ENCODE measurements around the gene NFIX. TPM values are rescaled to one million over a fixed set of nuclear protein-coding genes. Genes with fewer than 3 reads are reported as not detected.

NFIX gene
- total RNA-seq, 2 donors from 2014 or later: 16.9 to 26.7 TPM

DNA sequence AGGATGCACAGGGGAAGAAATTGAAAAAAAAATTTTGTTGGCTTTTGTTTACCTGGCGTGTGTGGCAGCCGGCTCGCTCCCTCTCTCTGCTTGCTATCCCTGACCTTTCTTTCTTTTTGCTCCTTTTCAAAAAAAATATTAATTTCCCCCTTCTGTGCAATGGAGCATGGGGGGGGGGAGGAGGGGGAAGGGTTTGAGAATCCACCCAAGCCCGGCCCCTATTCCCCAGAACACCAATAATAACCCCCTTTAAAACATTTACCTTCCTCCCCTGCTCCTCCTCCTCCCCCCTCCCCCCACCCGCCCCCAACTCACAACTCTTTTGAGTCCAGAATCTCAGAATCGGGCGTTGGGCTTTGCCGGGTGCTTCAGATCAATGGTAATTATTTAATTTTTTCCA is 28.4 kb downstream of the NFIX start:
- ATAC-seq (no peak), DNase-seq (no peak)
- no peaks in the 10 kb centered on the region for H3K9me3 ChIP-seq
- no peak for TF ChIP-seq POLR2A (IDR thresholded peaks at IDR 0.05)
- TF ChIP-seq, protein P1, sequence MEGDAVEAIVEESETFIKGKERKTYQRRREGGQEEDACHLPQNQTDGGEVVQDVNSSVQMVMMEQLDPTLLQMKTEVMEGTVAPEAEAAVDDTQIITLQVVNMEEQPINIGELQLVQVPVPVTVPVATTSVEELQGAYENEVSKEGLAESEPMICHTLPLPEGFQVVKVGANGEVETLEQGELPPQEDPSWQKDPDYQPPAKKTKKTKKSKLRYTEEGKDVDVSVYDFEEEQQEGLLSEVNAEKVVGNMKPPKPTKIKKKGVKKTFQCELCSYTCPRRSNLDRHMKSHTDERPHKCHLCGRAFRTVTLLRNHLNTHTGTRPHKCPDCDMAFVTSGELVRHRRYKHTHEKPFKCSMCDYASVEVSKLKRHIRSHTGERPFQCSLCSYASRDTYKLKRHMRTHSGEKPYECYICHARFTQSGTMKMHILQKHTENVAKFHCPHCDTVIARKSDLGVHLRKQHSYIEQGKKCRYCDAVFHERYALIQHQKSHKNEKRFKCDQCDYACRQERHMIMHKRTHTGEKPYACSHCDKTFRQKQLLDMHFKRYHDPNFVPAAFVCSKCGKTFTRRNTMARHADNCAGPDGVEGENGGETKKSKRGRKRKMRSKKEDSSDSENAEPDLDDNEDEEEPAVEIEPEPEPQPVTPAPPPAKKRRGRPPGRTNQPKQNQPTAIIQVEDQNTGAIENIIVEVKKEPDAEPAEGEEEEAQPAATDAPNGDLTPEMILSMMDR (IDR thresholded peaks at IDR 0.05): no peak
- H3K4me1 ChIP-seq: peaks cover 64% of the 10 kb centered on the region
- intact Hi-C loops (cut with DNase I): no loop called here
- H3K27me3 ChIP-seq: no peaks in the 10 kb centered on the region
- 24% methylated on average over 8 of the region's 8 CpGs for WGBS, 2 donors
- no peaks in the 10 kb centered on the region for H3K36me3 ChIP-seq (replicated peaks in 1 of 2; ENCODE audit: insufficient read depth in 1 of 2, low read depth in 2 of 2)
- no peak overlapping the region for H3K4me3 ChIP-seq
- peak overlapping the region in 3 of 4 donors; percentile 76 to 90 (median 87) for H3K27ac ChIP-seq

DNA sequence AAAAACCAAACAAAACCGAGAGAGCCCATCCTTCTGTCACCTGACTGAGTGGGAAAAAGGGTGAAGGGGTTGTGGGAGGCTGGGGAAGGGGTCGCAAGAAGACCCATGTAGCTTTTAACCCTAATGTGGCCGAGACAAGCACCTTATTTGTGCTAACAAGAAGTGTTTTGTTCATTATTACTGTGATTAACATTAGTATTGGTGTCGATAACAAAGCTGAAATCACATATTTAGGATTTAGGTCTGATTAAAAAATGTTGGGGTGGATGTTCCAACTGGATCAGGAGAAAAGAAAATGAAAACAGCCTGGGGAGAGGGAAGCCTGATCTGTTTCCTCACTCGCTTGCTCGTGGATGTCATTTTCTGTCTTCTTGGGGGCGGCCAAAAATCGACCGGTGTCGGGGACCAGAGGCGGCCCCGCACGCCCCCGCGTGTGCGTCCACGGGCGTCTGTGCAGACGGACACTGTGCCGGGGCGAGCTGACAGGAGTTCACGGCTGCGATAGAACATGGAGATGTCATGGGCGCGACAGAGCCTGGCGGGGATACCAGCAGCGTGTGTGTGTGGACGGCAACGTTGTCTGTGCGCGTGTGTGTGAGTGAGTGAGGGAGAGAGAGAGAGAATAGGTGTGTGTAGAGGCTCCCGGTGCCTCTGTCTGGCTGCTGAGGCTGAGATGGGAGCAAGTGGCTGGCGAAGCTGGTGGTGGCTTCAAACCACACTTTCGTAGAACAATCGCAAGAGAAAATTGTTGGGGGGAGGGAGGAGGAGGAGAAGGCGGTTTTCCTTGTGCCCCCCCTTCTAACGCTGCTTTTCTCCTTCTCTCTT is 29.1 kb downstream of the NFIX start:
- WGBS, 2 donors: 49 to 63% methylated on average over 37 of the region's 37 CpGs

GRCh38 chr19:13024951-13025697 is 29.8 kb downstream of the NFIX start:
- 74 to 84% methylated on average over 39 to 46 of the region's 48 CpGs for WGBS, 2 donors
- no peak overlapping the region for H3K4me3 ChIP-seq
- H3K27me3 ChIP-seq: no peaks in the 10 kb centered on the region
- DNase-seq (no peak), ATAC-seq (no peak)
- TF ChIP-seq, protein P1 (IDR thresholded peaks at IDR 0.05): no peak
- no peak for TF ChIP-seq POLR2A (IDR thresholded peaks at IDR 0.05)
- H3K9me3 ChIP-seq: no peaks in the 10 kb centered on the region
- peak overlapping the region in 3 of 4 donors; percentile 64 to 84 (median 79) for H3K27ac ChIP-seq
- peaks cover 64% of the 10 kb centered on the region for H3K4me1 ChIP-seq
- H3K36me3 ChIP-seq (replicated peaks in 1 of 2; ENCODE audit: insufficient read depth in 1 of 2, low read depth in 2 of 2): no peaks in the 10 kb centered on the region
- intact Hi-C loops (cut with DNase I): no loop called here

More for the DNA sequence above, 29.1 kb downstream of the NFIX start:
- Histone ChIP-seq H3K36me3 (replicated peaks in 1 of 2; ENCODE audit: insufficient read depth in 1 of 2, low read depth in 2 of 2) (no peaks in the 10 kb centered on the region), H3K4me1 (peaks cover 64% of the 10 kb centered on the region), H3K27ac (peak overlapping the region in 1 of 4 donors; percentile 90), H3K27me3 (no peaks in the 10 kb centered on the region), H3K4me3 (no peak overlapping the region), H3K9me3 (no peaks in the 10 kb centered on the region)
- no peak for DNase-seq
- intact Hi-C loops (cut with DNase I): no loop called here
- TF ChIP-seq, protein P1 (IDR thresholded peaks at IDR 0.05): no peak
- TF ChIP-seq POLR2A (IDR thresholded peaks at IDR 0.05): no peak
- ATAC-seq: no peak

DNA sequence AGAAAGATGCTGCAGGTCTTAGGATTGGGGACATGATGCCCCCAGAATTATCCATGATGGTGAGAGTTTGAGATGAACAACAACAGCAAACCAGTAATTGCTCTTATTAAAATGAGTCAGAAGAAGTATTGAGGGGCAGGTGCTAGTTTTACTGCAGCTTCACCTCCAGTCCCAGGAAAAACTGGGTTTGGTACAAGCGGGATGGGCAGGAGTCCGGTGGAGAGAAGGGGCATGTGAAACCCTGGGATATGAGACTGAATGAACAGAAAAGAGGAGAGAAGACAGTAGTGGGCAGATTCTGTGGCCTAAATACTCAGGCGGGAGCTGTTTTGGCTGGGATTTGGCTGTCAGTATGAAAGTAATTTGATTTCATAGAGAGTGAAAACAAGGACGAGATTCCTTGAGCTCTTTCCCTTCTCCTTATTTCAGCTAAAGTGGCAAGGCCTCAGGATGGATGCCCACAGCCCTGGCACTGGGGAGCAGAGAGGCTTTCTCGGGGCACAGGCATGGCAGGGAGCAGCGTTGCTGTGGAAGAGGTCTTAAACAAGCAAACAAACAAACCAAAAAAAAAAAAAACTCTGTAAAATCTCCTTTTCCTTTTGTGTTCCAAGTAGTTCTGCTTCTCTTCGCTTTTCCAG is 30.7 kb downstream of the NFIX start:
- WGBS, 2 donors: 33 to 34% methylated on average over 7 of the region's 7 CpGs
- ATAC-seq (no peak), DNase-seq (no peak)
- intact Hi-C loops (cut with DNase I): no loop called here
- TF ChIP-seq, protein P1 (IDR thresholded peaks at IDR 0.05): no peak
- TF ChIP-seq POLR2A (IDR thresholded peaks at IDR 0.05): no peak
- H3K4me3 ChIP-seq: no peak overlapping the region
- peak overlapping the region; percentile 41 to 84 (median 72) for H3K27ac ChIP-seq
- no peaks in the 10 kb centered on the region for H3K27me3 ChIP-seq
- H3K36me3 ChIP-seq (replicated peaks in 1 of 2; ENCODE audit: insufficient read depth in 1 of 2, low read depth in 2 of 2): no peaks in the 10 kb centered on the region
- H3K9me3 ChIP-seq: no peaks in the 10 kb centered on the region
- peaks cover 58% of the 10 kb centered on the region for H3K4me1 ChIP-seq

Data from body of pancreas (tissue), 4 donors.